Stimulated activated CD4-positive, alpha-beta T cell treated with anti-CD3 and anti-CD28 coated beads, Interleukin-15, amount 100 ng/mL, for 24 hours (primary cell): ENCODE results near the gene LRTM2.

ENCODE experiments used
- DNase-seq: peaks from one replicate; pipeline ENCODE4 v3.0.0-alpha.2; 2020

LRTM2 gene

GRCh38 chr12:1820191-1820895 is at the start of gene LRTM2:
Gene LRTM2 (plus strand): TSS chr12:1820565. CDS start chr12:1828149, 7,584 bp downstream.
- DNase-seq, result no peak

GRCh38 chr12:1773937-1774655 is 46.3 kb upstream of the LRTM2 start:
- no peak for DNase-seq

DNA sequence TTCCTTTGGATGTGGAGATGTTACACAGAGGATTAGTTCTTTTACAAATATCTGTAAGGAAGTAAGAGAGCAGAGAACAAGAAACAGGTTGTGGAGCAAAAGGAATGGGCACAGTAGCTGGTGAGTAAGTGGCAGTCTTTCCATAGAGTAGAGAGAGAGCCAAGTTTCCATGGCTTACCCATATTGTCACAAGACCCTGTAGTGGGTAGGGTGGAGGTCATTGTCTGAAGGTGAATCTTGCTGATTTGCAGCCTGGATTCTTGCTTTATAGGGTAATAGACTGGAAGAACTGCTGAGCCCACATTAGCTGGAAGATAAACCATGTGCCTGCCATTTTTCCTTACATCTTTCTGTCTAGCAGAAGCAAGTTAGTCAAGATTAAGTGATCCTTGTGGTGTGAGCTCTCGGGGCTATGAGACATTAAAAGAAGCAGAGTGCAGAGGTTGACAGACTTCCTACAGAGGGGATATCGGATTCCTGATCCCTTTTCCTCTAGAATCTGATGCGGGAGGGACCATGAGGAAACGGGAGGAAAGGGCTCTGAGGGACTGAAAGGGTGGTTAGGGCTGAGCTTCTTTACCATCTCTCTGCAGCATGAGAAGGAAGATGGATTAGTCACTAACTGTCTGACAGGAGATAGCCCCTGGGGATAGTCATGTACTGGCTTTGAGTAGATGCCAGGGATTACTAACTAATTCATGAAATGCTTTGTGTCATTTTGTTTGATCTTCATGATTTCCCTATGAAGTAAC is 44.0 kb upstream of the LRTM2 start:
- no peak for DNase-seq

- DNase-seq, result no peak
Observed at GRCh38 chr12:1777798-1778197, 42.6 kb upstream of the LRTM2 start.

DNA sequence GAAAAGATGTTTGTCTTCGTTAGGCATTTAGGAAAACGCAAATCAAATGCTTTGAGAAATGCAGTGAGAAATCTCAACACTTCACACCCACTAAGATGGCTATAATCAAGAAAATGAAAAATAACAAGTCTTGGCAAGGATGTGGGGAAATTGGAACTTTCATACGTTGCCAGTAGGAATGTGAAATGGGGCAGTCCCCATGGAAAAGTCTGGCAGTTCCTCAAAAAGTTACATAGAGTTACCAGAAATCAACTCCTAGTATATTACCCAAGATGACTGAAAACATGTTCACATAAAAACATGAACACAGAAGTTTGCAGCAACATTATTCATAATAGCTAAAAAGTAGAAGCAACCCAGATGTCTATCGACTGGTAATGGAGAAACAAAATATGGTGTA is 41.5 kb upstream of the LRTM2 start:
- DNase-seq, result no peak

DNA sequence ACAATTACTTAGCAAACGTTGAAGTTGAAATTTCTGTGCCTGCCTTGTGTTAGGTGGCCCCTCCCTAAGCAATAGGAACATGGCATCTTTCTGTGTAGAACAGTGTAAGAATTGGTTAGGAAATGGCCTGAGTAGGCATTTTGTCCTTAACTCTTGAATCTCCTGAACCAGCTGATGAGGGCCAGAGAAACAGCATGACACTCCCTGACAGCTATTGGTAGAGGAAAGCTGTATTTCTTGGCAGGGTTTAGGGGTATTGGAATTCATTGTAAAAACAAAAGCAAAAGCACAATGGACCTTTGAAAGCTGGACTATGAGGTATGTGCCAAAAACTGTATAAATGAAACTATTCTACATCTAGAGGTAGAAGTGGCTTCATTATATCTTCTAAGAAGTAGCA is 40.6 kb upstream of the LRTM2 start:
- DNase-seq, result no peak

DNA sequence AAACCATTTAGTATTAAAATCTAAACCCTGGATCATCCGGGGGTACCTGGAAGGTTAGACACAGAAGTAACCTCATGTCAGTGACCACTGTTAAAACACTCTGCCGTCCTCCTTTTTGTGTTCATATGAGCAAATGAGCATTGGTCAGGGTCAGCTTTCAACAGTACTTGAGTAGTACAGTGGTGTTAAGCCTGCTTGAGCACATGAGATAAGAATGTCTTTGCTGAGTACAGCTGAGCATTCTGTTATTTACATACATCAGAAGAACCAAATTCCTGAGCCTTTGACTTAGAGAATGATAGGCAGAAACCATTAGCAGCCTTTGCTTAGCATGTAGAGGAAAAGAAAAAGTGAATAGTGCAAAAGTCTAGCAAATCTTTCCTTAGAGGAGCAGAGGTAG is 38.6 kb upstream of the LRTM2 start:
- DNase-seq, result no peak

- no peak for DNase-seq
Observed at GRCh38 chr12:1782215-1782614, 38.1 kb upstream of the LRTM2 start.

- DNase-seq, result no peak
Observed at GRCh38 chr12:1787714-1788113, 32.7 kb upstream of the LRTM2 start.

- DNase-seq, result no peak
Observed at GRCh38 chr12:1790444-1790843, 29.9 kb upstream of the LRTM2 start.

GRCh38 chr12:1791104-1791841 is 29.1 kb upstream of the LRTM2 start:
- DNase-seq, result peak; percentile 72

DNA sequence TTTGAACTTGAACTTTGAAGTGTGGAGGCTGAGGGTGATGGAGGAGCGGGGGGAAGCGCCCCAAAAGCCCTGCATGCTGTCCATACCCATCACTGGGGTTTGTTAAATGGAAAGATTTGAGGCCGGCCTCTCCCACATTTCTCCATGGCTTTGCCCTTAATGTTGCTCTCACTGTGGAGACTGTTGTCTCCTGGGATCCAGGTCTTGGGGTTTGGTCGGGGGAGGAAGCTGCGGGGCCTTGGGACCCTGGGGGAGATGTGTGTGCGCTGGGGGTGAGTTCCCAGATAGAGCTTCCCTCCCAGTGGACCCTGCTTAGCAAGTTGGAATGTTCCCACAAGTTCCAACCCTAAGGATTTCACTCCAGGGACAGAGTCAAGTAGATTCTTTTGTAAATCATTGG is 28.0 kb upstream of the LRTM2 start:
- no peak for DNase-seq

DNA sequence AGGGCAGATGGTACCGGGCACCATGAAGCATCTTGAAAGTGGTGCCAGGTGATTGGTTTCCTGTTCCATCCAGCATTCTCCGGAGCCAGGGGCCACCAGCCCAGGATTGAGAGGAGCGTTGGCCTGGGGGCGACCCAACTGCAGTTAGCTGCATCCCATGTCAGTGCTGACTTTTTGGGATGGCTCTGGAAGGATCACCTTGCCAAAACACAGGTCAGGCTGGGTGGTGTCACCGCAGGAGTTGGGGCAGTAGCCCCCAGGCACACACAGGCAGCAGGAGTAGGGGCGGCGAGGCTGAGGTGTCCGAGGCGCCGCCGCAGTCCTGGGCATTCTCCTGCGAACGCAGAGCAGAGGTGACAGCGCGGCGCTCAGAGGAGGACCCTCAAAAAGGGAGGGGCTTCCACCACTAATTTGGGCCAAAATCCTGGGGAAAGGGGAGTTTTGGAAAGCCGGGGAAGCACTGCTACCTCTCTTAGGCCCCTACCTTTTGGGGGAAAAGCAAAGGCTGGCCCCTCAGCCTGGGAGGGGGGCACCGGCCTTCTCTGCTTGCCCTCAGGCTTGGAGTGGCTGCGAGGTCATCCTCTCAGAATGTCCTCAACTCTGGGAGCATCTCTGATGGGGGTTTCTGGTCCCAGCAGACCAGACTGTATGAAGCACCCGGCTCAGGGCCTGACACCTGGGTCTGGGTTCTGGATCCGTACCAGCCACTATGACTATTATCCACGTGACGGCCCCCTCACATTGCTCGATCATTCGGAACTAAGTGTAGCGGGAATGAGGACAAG is 26.7 kb upstream of the LRTM2 start:
- no peak for DNase-seq

GRCh38 chr12:1794440-1795090 is 25.8 kb upstream of the LRTM2 start:
- DNase-seq, result no peak

DNA sequence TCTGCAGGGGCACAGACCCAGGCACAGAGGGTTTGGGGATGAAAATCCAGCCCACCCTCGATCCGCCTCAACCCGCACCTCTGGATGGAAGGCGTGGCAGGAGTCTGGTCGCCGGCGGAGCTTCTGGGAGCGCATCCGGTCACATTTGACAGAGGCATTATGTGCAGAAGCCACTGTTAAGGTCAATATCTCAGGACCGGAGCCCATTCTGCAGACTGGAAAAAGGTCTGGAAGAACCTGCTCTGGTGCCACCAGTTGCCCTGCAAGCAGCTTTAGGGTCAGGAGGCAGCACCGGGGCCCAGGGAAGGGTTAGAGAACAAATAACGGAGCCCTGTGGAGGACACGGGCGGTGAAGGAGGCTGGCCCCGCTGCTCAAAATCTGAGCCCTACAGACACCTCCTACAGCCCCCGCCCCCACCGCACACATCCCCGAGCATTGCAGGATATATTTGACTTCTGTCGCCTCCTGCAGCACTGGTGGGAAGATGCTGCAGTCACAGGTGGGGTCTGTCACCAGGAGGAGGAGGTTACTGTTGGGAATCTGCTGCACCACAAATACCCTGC is 25.1 kb upstream of the LRTM2 start:
- no peak for DNase-seq

DNA sequence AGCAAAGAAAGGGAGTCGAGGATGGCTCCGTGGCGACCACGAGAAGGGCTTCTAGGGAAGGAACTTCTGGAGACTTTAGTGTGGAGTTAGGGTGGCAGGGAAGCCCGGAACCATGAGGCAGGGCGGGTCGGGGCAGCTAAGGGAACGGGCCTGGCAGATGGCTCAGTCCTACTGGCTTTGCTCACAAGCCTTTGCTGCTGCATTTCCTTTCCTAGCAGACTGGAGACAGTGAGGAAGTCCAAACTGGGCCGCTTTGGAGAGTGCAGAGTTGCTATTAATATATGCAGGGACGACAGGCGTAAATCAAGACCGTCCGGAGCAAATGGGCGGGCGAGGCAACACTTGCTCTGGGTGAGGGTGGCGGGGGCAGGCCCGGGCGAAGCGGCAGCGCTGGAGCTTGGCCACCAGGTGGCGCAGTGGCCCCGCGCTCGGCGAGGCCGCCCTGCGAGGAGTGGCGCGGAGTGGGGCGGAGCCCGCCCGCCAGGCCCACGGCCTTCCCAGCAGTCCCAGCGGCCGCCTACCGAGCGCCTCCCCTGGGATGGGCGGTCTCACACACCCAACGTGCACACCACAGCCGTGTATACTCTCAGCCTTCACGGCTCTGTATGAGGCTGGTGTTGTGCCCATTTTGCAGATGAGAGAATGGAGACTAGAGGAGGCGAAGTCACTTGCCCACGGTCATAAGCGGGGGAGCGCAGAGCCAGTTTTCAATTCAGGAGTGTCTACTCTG is 24.4 kb upstream of the LRTM2 start:
- DNase-seq, result peak; percentile 96

- peak; percentile 68 for DNase-seq
Observed at GRCh38 chr12:1796515-1797010, 23.8 kb upstream of the LRTM2 start.

- peak; percentile 78 for DNase-seq
Observed at GRCh38 chr12:1797011-1797901, 23.1 kb upstream of the LRTM2 start.

GRCh38 chr12:1797991-1798640 is 22.2 kb upstream of the LRTM2 start:
- DNase-seq, result no peak
